Measurements from ENCODE around the gene MLLT1.

GRCh38 chr19:6264803-6265202 is 15.0 kb downstream of the MLLT1 start:
- TF ChIP-seq TEAD4 (IDR thresholded peaks at IDR 0.05; ENCODE audit: low read depth, low read length) (no peak), CTCF (IDR thresholded peaks at IDR 0.05; ENCODE audit: control extremely low read depth in 1 of 3, insufficient read depth in 1 of 3, low read depth in 1 of 3, low read length in 3 of 3) (no peak), HDAC2 (IDR thresholded peaks at IDR 0.05; ENCODE audit: borderline replicate concordance in 1 of 2, low read depth in 2 of 2, low read length in 2 of 2) (no peak), KDM5A (IDR thresholded peaks at IDR 0.05; ENCODE audit: low read length) (no peak), POLR2AphosphoS5 (IDR thresholded peaks at IDR 0.05; ENCODE audit: low read depth, low read length) (no peak), TCF12 (IDR thresholded peaks at IDR 0.05; ENCODE audit: low read depth, low read length) (no peak), SIN3A (conservative IDR thresholded peaks at IDR 0.05 in 1 of 2, IDR thresholded peaks at IDR 0.05 in 1 of 2; ENCODE audit: low read depth in 1 of 2, low read length in 2 of 2) (no peak), YY1 (IDR thresholded peaks at IDR 0.05; ENCODE audit: low read depth, low read length) (no peak), POLR2A (IDR thresholded peaks at IDR 0.05; ENCODE audit: control extremely low read depth in 1 of 2, low read depth in 2 of 2, low read length in 2 of 2) (no peak), ATF2 (IDR thresholded peaks at IDR 0.05; ENCODE audit: low read length) (no peak), GABPA (IDR thresholded peaks at IDR 0.05; ENCODE audit: borderline replicate concordance, insufficient read depth, low read length) (no peak)
- TF ChIP-seq, protein P1, sequence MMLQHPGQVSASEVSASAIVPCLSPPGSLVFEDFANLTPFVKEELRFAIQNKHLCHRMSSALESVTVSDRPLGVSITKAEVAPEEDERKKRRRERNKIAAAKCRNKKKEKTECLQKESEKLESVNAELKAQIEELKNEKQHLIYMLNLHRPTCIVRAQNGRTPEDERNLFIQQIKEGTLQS (IDR thresholded peaks at IDR 0.05; ENCODE audit: insufficient read depth, low read depth, low read length) = no peak
